GM19463 (cell line): ENCODE results near the gene POMT1.
"Not testable (repeated sequence)": the region's sequence is repeated elsewhere in the genome, so short reads cannot be mapped to it uniquely, and the experiment has no call there.

Source experiments
- ATAC-seq: cut with Tn5 transposase; IDR thresholded peaks from one replicate; pipeline ENCODE4 v1.9.1; 2021; ENCODE audit warnings: mild to moderate bottlenecking, moderate library complexity; ENCODE audit not compliant: unreplicated experiment

POMT1 gene

DNA sequence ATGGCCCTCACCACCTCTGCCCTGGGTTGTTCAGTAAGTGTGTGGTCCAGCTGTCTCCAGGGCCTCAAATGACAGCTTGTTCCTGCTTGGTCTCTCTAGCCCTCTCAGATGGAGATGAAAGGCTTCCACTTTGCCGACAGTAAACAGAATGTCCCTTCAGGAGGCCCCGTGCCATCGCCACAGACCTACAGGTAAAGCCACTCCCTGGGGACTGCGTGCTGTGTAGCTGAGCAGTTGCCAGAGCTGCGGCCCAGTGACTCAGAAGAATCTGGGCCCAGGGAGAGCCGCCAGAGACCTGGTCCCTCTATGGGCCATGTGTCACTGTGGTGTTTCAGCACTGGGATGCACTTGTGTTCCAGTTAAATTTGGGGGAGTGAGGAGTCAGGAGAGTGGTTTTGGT is 10.6 kb upstream of the POMT1 start:
- no peak for ATAC-seq

DNA sequence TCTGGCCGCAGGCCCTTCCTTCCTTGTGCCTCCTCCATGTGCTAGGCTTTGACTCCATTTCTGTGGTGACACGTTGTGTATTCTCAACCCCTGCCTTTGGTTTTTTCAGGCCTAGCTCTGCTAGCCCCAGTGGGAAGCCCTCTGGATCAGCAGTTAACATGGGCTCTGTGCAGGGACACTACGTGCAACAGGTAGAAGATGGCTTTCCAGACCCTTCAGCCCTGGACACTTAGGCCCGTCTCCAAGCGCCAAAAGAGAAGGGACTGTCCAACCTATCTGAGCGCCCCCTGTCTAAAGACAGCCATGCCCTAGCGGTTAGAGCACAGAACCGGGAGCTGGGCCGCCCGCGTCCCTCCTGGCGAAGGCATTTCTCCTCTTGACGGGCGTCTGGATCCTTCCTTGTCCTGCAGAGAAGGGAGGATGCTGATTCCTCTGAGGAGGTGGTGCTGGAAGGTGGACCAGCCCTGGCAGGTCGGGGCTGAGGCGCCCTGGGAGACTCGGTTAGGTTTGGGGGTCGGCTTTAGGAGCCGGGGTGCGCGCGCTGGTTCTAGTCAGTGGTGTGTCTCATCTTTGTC is 8.3 kb upstream of the POMT1 start:
- no peak for ATAC-seq

DNA sequence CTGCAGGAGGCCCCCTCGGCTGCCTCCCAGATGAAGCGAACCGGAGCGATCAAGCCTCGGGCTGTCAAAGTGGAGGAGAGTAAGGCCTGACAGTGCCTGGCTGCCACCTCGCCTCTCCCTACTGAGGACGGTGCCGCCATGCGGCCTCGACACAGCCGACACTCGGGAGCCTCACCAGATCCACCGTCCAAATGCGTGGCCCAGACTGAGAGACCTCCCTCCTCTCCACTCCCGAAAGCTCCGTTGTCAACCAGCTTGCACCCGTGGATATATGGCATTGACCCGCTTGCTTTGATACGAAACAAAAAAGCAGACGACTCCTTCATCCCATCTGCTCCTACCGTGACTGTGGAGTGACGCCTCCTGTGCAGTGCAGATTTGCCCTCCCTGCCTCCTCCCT is 6.9 kb upstream of the POMT1 start:
- ATAC-seq: no peak

DNA sequence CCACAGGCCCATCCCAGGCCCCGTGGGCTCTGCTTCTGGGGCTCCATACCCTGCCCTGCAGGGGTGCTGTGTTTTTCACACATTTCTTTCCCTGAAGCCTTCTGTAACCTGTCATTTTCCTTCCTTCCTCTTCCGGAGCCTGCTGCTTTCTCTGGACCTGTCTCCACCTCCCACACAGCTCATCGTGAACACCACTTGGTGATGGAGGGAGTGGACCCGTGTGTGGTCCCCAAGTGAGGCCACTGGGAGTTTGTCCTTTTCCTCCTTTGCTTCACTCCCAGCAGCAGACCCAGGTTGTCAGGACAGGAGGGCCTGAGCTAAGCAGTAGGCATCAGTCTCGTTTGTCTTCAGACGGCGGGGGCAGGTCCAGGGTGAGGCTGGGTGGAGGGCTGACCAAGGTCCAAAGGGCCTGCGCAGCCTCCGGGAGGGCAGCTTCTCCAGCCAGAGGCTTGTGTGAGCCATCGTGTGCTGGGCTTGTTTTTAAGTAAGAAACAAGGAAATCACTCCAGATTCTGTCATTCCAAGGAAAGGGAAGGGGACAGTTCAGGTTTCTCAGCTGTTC is 5.8 kb upstream of the POMT1 start:
- ATAC-seq: no peak

DNA sequence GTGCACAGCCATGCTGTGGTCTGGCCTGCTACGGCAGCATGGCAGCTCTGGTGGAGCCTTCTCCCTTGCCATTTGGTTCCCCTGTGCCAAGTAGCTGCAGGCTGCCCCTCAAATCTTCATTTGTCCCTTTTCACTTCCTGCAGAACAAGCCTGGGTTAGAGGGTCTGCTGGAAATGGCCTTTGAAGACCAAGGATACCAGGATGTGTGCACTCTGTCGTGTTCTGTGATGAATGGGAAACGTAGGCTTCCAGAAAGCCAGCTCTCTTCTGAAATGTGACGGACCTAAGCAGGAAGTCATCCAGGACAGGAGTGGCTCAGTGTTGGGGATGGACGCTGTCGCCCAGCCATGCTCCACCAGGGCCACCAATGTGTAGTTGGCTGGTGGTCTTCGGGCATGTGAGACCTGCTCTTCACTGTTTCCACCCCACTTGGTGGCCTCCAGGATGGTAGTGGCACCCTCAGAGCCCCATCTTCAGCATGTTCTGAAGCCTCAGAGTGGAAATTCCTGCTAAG is 3.4 kb upstream of the POMT1 start:
- ATAC-seq: no peak

DNA sequence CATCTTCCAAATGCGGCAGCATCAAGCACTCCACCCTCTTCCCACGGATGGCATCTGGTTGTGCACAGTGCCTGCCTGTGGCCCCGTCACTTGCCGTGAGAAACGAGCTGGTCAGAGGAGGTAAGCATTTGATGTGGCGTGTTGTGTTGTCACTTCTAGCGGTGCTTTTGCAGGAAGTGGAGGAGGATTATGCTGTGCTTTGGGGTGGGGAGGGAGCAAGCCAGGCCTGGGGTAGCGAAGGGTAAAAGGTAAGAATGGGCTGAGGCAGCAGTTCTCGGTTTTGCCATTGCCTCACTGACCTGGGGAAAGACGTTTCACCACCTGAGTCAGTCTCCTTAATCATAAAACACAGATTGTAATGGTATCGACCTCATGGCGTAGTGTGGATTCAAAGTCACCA is 2.3 kb upstream of the POMT1 start:
- ATAC-seq: no peak

DNA sequence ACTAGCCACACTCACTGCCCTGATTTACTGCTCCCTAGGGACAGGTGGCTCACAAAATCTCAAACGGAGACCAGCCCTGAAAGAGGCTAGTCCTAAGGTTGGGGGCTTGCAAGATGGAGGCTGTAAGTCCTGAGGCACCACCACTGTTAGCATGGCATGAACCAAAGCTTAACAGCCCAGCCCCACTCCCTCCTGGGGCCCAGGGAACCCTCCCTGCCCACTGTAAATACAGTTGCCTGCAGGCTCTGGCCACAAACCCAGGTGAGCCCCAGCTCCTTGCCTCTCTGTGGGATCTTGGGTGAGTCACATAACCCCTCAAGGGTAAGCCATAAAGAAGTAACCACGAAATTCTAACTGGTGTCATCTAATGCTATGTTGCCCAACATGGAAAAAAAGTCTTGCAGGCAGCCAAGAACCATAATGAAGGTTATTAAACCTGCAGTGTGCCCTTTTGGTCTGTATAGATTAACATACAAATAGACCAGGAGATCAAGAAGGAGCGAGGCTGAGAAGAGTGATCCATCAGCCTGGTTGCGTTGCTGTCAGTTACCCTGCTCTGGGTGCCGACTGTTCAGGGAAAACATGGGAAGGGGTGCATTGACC is 1.7 kb upstream of the POMT1 start:
- ATAC-seq: no peak

DNA sequence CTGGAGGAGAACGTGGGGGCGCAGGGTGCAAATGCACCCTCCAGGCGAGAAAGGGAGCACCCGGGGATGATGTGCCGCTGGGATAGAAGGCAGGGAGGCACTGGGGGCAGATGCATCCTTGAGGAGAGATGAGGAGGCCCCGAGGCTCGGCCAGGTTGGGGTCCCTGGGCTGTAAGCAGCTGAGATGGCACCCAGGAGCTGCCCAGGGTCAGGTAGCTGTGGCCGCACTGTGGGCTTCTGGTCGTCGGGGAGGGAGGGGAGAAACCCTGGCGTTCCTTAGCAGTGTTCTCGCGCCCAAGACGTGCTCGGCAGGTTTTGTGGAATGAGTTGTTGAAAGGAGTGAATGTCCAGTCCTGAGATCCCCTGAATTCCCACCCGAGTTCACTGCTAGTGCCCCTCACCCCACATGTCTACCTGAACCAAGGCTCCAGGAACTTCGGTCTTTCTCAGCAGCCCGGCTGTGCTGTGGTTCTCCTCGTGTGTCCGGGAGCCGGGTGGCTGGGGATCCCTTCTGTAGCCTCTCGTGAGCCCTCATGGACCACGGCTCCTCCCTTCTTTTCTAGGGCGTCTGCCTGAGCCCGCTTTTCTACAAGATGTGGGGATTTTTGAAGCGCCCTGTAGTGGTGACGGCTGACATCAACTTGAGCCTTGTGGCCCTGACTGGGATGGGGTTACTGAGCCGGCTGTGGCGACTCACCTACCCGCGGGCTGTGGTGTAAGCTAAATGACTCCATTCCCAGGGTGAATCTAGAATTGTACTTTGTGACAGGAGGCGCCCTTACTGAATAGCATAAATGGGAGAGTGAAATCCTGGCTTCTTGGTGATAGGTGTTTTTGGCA is 1.1 kb downstream of the POMT1 start:
- peak; percentile 33 for ATAC-seq

DNA sequence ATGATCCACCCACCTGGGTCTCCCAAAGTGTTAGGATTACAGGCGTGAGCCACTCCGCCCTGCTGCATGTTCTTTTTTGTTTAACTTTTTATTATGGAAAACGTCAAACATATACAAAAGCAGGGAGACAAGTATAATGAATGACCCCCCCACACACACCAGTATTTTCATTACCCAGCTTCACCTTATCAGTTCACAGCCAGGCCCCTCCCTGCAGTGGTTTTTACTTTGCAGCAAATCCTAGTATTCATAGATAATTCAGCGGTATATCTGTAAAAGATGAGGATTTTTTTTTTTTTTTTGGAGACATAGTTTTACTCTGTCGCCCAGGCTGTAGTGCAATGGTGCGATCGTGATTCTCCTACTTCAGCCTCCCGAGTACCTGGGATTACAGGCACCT is 2.3 kb downstream of the POMT1 start:
- ATAC-seq: no peak

DNA sequence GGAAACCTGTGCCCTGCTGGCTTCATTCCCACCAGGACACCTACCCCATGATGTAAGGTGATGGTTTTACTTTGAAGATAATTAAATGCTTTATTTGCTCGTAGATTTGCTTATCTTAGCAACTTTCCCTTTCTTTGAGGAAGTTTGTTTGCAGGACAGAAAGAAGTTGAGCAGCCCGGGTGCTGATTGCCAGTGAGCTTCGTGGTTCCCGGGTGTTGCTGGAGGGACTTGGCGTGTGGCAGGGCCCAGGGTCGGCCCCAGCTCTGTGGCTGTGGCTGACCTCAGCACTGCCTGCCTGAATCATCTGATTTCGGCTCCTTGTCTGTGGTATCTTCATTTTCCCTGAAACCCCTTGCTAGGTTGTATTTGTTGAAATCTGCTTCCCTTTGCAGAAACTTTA is 8.7 kb downstream of the POMT1 start:
- ATAC-seq: no peak

DNA sequence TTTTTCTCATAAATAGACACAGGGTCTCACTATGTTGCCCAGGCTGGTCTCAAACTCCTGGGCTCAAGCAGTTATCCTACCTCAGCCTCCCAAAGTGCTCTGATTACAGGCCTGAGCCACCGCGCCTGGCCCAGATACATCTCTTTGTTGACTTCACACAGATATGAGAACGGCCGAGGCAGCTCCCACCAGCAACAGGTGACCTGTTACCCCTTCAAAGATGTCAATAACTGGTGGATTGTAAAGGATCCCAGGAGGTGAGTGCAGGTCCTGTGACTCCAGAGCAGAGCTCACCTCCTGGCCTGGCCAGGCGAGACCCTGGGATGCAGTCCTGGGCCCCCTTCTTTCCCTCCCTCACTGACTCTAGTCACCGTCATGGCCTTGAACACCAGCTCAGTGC is 9.2 kb downstream of the POMT1 start:
- ATAC-seq: no peak

DNA sequence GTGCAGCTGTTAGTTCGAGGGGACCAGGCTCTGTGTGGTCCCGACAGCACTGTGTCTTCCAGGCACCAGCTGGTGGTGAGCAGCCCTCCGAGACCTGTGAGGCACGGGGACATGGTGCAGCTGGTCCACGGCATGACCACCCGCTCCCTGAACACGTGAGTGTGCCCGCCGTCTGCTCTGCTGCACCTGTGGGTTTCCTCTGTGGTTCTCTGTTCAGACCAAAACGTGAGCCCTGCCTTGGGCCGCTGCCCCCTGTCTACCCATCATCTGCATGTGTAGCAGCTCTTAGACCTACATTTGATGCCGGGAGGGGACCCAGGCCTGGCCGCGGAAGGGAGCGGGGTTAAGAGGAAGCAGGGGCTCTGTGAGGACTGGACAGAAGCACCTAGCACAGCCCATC is 10.5 kb downstream of the POMT1 start:
- no peak for ATAC-seq

DNA sequence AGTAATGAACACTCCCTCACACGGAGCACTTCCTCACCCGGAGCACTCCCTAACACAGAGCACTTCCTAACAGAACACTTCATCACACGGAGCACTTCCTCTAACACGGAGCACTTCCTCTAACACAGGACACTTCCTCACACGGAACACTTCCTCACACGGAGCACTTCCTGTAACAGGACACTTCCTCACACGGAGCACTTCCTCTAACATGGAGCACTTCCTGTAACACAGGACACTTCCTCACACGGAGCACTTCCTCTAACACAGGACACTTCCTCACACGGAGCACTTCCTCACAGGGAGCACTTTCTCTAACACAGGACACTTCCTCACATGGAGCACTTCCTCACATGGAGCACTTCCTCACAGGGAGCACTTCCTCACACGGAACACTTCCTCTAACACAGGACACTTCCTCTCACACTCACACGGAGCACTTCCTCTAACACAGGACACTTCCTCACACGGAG is 12.9 kb downstream of the POMT1 start:
- not testable (repeated sequence) for ATAC-seq

DNA sequence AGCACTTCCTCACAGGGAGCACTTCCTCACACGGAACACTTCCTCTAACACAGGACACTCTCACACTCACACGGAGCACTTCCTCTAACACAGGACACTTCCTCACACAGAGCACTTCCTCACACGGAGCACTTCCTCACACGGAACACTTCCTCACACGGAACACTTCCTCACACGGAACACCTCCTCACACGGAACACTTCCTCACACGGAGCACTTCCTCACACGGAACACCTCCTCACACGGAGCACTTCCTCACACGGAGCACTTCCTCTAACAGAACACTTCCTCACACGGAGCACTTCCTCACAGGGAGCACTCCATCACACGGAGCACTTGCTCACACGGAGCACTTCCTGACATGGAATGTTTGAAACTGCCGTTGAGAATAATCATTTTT is 13.4 kb downstream of the POMT1 start:
- ATAC-seq: no peak

DNA sequence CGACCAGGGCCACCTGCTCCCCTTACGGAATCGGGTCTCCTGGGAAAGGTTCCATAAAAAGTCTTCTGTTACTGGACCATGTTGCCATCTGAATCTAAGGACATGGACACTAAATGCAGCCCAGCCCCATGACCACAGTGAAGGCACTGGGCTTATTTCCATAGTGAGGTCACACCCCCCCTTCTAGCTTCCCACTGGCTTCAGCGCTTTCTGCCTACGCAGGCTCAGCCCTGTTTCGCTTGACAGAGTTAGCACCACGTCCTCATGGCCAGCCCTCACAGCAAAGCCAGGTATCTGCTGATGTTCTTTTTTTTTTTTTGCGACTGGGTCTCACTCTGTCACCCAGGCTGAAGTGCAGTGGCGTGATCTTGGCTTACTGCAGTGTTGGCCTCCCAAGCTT is 14.2 kb downstream of the POMT1 start:
- no peak for ATAC-seq

DNA sequence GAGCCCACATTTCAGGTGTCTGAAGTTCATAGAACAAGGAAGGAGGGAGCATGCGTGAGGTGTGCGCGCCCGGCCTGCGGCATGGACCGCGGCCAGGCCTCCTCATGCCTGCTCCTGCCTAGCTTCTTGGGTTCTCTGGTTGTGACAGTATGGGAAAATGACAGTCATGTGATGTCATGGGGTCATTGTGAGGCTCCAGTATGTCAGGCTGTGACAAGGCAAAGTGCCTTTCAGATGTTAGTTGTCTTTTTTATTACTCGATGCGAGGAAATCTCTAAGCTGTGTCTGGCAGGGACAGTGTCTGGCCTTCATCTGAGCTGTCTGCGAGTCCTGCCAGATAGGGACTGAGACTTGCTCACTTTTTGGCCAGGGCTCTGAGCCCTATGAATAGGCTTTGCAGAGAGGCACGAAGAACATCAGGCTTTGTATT is 15.1 kb downstream of the POMT1 start:
- no peak for ATAC-seq

DNA sequence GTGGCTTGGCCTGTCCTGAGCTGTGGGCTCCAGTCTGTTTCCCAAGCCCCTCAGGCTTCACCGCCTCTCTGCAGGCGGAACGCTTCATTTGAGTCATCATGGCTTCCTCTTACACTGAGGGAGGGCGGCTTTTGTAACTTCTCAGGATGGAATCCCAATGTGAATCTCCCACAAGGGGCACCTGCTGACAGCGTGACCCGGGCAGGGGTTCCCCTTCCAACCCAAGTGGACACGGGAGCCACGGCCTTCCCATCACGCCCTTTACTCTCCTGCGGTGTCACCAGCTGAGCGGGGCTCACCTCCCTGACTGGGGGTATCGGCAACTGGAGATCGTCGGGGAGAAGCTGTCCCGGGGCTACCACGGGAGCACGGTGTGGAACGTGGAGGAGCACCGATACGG is 15.8 kb downstream of the POMT1 start:
- ATAC-seq: no peak

DNA sequence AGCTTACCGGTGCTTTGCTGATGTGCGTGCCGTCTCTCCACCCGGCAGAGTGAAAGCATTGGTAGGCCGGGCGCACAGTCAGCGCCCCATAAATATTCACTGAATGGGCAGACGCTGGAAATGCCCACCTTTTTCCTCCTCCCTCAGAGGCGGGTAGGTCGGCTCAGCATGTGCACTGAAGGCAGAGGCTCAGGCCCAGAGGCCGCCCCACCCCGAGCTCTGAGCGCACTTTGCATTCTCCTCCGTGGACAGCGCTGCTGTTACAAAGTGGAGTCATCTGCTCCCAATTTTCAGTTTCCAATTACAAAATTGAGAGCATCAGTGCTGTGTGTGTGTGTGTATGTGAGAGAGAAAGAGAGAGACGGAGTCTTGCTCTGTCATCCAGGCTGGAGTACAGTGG is 17.8 kb downstream of the POMT1 start:
- no peak for ATAC-seq

DNA sequence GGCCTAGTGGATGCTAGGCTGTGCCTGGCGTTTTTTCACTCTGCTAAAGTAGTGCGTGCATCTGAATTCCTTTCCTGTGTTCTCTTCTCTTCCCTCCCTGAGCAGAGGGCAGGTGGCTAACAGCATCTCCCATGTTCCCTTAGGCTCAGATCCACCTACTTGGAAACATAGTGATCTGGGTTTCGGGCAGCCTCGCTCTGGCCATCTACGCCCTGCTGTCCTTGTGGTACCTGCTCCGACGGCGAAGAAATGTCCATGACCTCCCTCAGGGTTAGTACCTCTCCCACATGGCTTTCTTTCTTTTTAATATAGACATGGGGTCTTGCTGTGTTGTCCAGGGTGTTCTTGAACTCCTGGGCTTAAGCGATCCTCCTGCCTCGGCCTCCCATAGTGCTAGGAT is 18.5 kb downstream of the POMT1 start:
- ATAC-seq: no peak

DNA sequence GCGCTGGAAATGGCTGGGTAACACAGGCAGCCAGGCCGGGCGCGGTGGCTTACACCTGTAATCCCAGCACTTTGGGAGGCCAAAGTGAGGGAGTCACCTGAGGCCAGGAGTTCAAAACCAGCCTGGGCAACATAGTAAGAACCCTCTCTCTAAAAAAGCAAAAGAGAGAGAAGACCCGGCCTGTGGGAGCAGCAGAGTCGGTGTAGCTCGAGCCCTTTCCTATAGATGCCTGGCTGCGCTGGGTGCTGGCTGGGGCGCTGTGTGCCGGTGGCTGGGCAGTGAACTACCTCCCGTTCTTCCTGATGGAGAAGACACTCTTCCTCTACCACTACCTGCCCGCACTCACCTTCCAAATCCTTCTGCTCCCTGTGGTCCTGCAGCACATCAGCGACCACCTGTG is 19.1 kb downstream of the POMT1 start:
- ATAC-seq: no peak

DNA sequence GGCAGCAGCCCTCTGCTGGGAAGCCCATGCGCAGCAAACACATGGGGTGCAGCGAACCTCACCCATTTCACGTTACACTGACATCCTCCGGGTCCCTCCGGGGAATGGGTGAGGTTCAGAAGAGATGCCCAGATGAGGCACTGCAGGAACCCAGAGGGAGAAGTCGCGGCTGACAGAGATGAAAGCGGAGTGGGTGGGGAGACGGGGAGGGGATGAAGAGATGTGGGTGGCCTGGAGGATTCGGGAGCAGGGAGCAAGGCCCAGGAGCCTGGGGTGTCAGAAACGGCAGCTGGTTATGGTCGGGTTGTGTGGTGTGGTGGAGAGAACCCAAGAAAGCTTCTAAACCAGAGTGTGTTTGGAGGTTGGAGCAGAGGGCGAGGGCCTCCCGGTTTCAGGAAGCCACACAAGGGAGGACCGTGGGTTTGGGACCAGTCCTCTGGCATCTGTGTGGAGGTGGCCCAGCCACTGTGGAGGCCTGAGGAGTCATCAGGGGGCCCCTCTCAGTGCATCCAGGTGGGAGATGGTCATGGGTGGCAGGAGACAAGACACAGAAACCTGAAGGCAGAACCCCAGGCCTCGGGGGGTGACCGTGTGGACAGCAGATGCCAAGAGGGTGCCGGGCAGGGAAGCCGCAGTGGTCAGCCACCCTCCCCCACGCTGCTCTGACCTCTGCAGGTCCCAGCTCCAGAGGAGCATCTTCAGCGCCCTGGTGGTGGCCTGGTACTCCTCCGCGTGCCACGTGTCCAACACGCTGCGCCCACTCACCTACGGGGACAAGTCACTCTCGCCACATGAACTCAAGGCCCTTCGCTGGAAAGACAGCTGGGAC is 19.8 kb downstream of the POMT1 start:
- ATAC-seq: no peak
